GM19035 (cell line): ENCODE results near the gene CFD.

Source experiments
- ATAC-seq: cut with Tn5 transposase; IDR thresholded peaks from one replicate; pipeline ENCODE4 v1.9.1; 2021; ENCODE audit not compliant: unreplicated experiment

Gene CFD

DNA sequence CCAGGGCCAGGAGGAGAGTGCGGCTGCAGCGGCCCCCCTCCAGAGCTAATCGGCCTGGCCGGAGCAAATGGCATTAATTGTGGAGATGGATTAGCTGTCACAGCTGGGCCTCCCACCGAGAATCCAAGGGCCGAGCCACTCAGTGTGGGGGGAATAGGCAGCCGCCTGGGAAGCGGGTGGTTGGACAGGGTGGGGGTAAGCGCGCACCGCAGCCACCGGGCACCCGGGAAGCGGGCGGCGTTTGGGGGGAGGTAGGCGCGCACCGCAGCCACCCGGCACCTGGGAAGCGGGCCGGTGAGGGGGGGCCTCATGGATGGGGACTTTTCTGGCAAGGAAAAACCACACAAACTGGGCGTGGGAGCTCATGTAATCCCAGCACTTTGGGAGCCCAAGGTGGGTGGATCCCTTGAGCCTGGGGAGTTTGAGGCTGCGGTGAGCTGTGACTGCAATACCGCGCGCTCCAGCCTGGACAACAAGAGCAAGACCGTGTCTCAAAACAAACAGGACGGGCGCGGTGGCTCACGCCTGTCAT is 43.9 kb downstream of the CFD start:
- ATAC-seq = no peak

- ATAC-seq = no peak
Measured at GRCh38 chr19:904545-904944, 45.1 kb downstream of the CFD start.

DNA sequence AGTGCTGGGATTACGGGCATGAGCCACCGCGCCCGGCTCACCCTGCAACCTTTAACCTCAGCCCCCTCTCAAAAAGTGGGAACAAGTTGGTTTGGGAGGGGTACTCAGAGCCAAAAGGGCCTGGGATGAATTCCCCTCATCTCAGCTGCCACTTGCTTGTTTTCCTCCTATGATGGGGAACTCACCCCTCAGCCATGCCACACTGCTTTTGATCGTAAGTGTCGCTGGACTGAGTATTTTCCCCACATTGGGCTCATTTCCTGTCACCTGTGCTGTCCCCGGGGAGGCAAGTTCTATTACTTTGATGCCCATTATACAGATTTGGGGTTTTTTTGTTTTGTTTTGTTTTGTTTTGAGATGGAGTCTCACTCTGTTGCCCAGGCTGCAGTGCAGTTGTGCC is 47.0 kb downstream of the CFD start:
- ATAC-seq = no peak

DNA sequence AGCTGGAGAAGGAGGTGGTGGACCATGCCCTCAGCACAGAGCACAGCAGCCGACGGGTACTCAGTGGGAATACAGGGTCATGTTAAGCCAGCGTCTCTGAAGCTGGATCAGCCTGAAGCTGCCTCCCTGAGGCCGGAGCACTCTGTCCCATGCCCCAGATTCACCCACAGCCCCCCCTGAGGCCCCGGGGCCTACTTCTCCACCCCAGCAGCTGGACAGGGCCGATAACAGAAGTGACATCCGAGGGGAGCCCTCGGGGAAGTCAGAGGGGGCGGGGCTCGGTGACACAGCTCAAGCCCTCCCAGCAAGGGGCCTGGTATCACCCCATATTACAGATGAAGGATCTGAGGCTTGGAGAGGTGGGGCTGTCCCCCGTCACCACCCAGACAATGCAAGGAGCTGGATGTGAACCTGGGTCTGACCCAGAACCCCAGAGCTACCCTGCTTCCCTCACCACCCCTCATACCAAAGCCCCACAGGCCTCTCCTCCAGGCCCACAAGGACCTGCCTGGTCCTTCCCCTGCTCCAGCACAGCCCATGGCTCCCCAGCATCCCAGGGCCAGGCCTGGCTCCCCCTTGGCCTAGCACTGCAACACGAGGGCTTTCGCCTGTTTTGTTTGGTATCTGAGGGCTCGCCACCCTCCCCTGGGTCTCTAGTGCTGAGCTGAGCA is 47.9 kb downstream of the CFD start:
- no peak for ATAC-seq

DNA sequence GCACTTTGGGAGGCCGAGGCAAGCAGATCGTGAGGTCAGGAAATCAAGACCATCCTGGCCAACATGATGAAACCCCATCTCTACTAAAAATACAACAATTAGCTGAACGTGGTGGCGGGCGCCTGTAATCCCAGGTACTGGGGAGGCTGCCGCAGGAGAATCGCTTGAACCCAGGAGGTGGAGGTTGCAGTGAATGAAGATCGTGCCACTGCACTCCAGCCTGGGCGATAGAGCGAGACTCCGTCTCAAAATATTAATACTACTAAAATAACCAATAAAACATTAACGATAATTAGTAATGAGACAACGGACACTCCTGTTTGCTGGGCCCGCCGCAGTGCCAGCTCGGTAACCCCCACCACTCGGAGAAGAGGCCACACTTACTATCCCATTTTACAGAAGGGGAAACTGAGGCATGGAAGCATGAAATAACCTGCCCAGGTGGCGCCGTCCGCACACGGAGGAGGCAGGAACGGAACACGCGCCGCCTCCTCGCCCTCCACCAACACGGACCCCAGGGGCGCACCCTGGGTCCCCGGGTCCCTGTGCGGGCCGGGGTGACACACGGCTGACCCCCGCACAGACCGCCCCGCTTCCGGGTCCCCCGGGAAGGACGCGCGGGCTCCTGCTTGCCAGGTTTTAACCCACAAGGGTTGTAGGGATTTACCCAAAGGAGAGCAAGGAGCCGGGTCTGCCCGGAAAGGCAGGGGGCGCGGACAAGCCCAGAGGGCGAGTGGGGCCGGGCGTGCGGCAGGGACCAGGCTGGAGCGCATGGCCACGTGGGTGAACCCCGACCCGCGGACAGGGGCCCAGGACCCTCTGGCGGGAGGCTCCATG is 52.0 kb downstream of the CFD start:
- ATAC-seq = no peak

GRCh38 chr19:912181-913079 is 53.0 kb downstream of the CFD start:
- ATAC-seq = no peak
